Measurements from ENCODE around the gene SLC5A10.

The SLC5A10 gene

DNA sequence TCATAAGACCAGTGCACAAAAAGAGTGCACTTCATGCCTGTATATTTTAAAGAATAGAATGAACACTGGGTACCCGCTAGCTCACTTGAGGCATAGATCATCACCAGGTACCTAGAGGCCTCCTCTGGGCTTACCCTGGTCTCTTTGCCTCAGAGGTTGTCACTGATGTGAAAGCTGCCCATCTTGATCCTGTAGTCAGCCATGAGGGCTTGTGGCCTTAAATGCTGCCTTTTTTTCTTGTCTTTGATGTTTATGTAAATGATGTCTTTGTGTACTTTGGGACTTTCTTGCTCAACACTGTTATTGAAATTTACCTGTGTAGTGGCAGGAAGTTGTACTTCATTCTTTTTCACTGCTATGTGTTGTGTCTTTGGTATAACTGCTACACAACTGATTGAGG is 26.8 kb upstream of the SLC5A10 start:
- peaks cover 11 to 63% of the 10 kb centered on the region in 2 donors for H3K36me3 ChIP-seq (replicated peaks in 1 of 2; ENCODE audit: control insufficient read depth in 2 of 2, insufficient read depth in 2 of 2, low read length in 2 of 2)

DNA sequence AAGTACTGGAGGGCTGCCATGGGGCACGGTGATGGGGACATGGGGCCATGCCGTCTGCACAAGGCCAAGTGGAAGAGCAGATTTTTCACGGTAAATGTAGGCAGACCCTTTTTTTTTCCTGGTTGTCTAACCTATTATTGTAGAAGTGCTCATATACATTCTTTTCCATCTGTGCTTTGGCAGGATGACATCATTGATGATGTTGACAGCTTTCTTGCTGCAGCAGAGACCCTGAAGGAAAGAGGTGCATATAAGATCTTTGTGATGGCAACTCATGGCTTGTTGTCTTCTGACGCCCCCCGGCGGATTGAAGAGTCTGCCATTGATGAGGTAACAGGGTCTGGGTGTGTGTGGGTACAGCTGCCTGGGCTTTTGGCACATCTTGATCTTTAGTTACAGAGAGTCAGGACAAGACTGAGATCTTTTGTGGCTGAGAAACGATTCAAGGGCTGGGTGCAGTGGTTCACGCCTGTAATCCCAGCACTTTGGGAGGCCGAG is 23.3 kb upstream of the SLC5A10 start:
- no peak overlapping the region for H3K27ac ChIP-seq (replicated peaks; ENCODE audit: low read length)

More for the DNA sequence above, 26.8 kb upstream of the SLC5A10 start:
- Histone ChIP-seq H3K18ac (ENCODE audit: low read length) (no peak overlapping the region), H4K8ac (ENCODE audit: low read depth, low read length) (no peak overlapping the region), H3K23ac (ENCODE audit: low read depth, low read length, poor library complexity) (no peak overlapping the region), H3K9ac (ENCODE audit: low read depth, low read length, poor library complexity) (no peak overlapping the region), H3K14ac (ENCODE audit: low read length) (no peak overlapping the region), H3K4me1 (ENCODE audit: control insufficient read depth in 2 of 2, insufficient read depth in 1 of 2, low read depth in 1 of 2, low read length in 2 of 2) (peaks cover 0 to 6% of the 10 kb centered on the region in 2 donors), H2BK120ac (ENCODE audit: low read depth, low read length) (no peak overlapping the region), H4K91ac (ENCODE audit: low read depth, low read length, poor library complexity) (no peak overlapping the region), H3K4me2 (ENCODE audit: insufficient read depth, low read length, poor library complexity, severe bottlenecking) (no peak overlapping the region), H3K79me1 (ENCODE audit: low read depth, low read length) (no peaks in the 10 kb centered on the region), H2BK15ac (ENCODE audit: low read length) (no peak overlapping the region), H3K27ac (replicated peaks; ENCODE audit: low read length) (no peak overlapping the region), H2BK12ac (ENCODE audit: low read length) (no peak overlapping the region), H2BK5ac (ENCODE audit: low read length) (no peak overlapping the region), H3K27me3 (ENCODE audit: control insufficient read depth in 3 of 3, insufficient read depth in 3 of 3, low read depth in 1 of 3, low read length in 3 of 3) (no peaks in the 10 kb centered on the region), H2AK5ac (ENCODE audit: low read depth, low read length) (no peak overlapping the region), H3K9me3 (replicated peaks in 1 of 2; ENCODE audit: control insufficient read depth in 2 of 2, insufficient read depth in 1 of 2, low read depth in 1 of 2, low read length in 2 of 2) (peaks cover 0 to 2% of the 10 kb centered on the region in 2 donors), H2AFZ (ENCODE audit: low read length) (no peak overlapping the region), H3K4me3 (ENCODE audit: low read length in 2 of 2) (no peak overlapping the region), H3K4ac (ENCODE audit: low read length) (no peak overlapping the region)
- DNase-seq (ENCODE audit: low spot score): no peak
- no CpG with 5 or more reads among the region's 1 CpG for WGBS, 2 donors (ENCODE audit: extremely low coverage in 2 of 2, insufficient read length in 2 of 2, insufficient replicate concordance in 1 of 2)

DNA sequence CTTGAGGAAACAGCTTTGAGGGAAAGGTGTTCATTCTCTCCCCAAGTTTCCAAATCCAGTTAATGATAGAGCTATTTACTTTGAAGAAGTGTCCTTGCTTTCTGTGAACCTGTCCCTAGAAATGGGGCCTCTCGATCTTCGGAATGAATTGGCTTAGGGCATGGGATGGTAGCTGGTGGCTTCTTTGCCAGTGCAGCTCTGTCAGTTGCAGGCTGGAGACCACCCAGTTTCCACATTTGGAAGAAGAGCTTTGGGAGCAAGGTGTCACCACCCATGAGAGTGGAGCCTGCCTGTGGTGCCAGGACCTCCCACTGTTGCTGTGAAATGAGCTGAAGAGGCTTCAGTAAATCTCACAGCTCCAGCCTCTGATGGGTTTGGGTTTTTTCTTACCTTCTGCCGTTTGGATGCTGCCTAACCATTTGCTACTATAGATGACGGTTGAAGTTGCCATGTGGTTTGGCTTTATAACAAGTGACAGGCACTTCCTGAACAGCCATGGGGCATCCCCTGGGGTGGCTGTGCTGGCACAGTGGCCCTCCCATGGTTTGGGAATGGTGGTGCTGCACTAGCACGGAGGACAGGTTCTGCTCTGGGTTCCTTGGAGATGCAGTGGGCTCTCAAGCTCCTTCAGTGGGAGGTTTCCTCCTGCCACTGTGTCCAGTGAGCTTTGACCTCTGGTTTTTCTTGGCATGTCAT is 19.5 kb upstream of the SLC5A10 start:
- Histone ChIP-seq H3K4me3 (ENCODE audit: low read length in 2 of 2) (no peak overlapping the region), H3K4ac (ENCODE audit: low read length) (no peak overlapping the region), H3K14ac (ENCODE audit: low read length) (no peak overlapping the region), H3K79me1 (ENCODE audit: low read depth, low read length) (no peaks in the 10 kb centered on the region), H2BK12ac (ENCODE audit: low read length) (no peak overlapping the region), H2AFZ (ENCODE audit: low read length) (no peak overlapping the region), H3K9me3 (replicated peaks in 1 of 2; ENCODE audit: control insufficient read depth in 2 of 2, insufficient read depth in 1 of 2, low read depth in 1 of 2, low read length in 2 of 2) (no peaks in the 10 kb centered on the region), H3K27ac (replicated peaks; ENCODE audit: low read length) (no peak overlapping the region), H3K4me2 (ENCODE audit: insufficient read depth, low read length, poor library complexity, severe bottlenecking) (no peak overlapping the region), H3K4me1 (ENCODE audit: control insufficient read depth in 2 of 2, insufficient read depth in 1 of 2, low read depth in 1 of 2, low read length in 2 of 2) (no peaks in the 10 kb centered on the region), H2BK5ac (ENCODE audit: low read length) (no peak overlapping the region), H4K91ac (ENCODE audit: low read depth, low read length, poor library complexity) (no peak overlapping the region), H3K23ac (ENCODE audit: low read depth, low read length, poor library complexity) (no peak overlapping the region), H3K18ac (ENCODE audit: low read length) (no peak overlapping the region), H2AK5ac (ENCODE audit: low read depth, low read length) (no peak overlapping the region), H2BK15ac (ENCODE audit: low read length) (no peak overlapping the region), H3K36me3 (replicated peaks in 1 of 2; ENCODE audit: control insufficient read depth in 2 of 2, insufficient read depth in 2 of 2, low read length in 2 of 2) (peaks cover 16 to 47% of the 10 kb centered on the region in 2 donors), H3K9ac (ENCODE audit: low read depth, low read length, poor library complexity) (no peak overlapping the region), H3K27me3 (ENCODE audit: control insufficient read depth in 3 of 3, insufficient read depth in 3 of 3, low read depth in 1 of 3, low read length in 3 of 3) (no peaks in the 10 kb centered on the region), H2BK120ac (ENCODE audit: low read depth, low read length) (no peak overlapping the region), H4K8ac (ENCODE audit: low read depth, low read length) (no peak overlapping the region)
- no CpG with 5 or more reads among the region's 5 CpGs for WGBS, 2 donors (ENCODE audit: extremely low coverage in 2 of 2, insufficient read length in 2 of 2, insufficient replicate concordance in 1 of 2)
- DNase-seq (ENCODE audit: low spot score): no peak

More for the DNA sequence above, 23.3 kb upstream of the SLC5A10 start:
- Histone ChIP-seq H4K91ac (ENCODE audit: low read depth, low read length, poor library complexity) (no peak overlapping the region), H2BK12ac (ENCODE audit: low read length) (no peak overlapping the region), H3K79me1 (ENCODE audit: low read depth, low read length) (no peaks in the 10 kb centered on the region), H3K23ac (ENCODE audit: low read depth, low read length, poor library complexity) (no peak overlapping the region), H3K14ac (ENCODE audit: low read length) (no peak overlapping the region), H2BK5ac (ENCODE audit: low read length) (no peak overlapping the region), H3K9ac (ENCODE audit: low read depth, low read length, poor library complexity) (no peak overlapping the region), H3K27me3 (ENCODE audit: control insufficient read depth in 3 of 3, insufficient read depth in 3 of 3, low read depth in 1 of 3, low read length in 3 of 3) (no peaks in the 10 kb centered on the region), H2BK120ac (ENCODE audit: low read depth, low read length) (no peak overlapping the region), H2BK15ac (ENCODE audit: low read length) (no peak overlapping the region), H2AK5ac (ENCODE audit: low read depth, low read length) (no peak overlapping the region), H3K4me2 (ENCODE audit: insufficient read depth, low read length, poor library complexity, severe bottlenecking) (no peak overlapping the region), H3K4ac (ENCODE audit: low read length) (no peak overlapping the region), H3K18ac (ENCODE audit: low read length) (no peak overlapping the region), H3K36me3 (replicated peaks in 1 of 2; ENCODE audit: control insufficient read depth in 2 of 2, insufficient read depth in 2 of 2, low read length in 2 of 2) (peaks cover 19 to 78% of the 10 kb centered on the region in 2 donors), H3K9me3 (replicated peaks in 1 of 2; ENCODE audit: control insufficient read depth in 2 of 2, insufficient read depth in 1 of 2, low read depth in 1 of 2, low read length in 2 of 2) (peaks cover 0 to 2% of the 10 kb centered on the region in 2 donors), H2AFZ (ENCODE audit: low read length) (no peak overlapping the region), H4K8ac (ENCODE audit: low read depth, low read length) (no peak overlapping the region), H3K4me3 (ENCODE audit: low read length in 2 of 2) (no peak overlapping the region), H3K4me1 (ENCODE audit: control insufficient read depth in 2 of 2, insufficient read depth in 1 of 2, low read depth in 1 of 2, low read length in 2 of 2) (no peaks in the 10 kb centered on the region)
- DNase-seq (ENCODE audit: low spot score): no peak
- WGBS, 2 donors (ENCODE audit: extremely low coverage in 2 of 2, insufficient read length in 2 of 2, insufficient replicate concordance in 1 of 2): no CpG with 5 or more reads among the region's 9 CpGs

DNA sequence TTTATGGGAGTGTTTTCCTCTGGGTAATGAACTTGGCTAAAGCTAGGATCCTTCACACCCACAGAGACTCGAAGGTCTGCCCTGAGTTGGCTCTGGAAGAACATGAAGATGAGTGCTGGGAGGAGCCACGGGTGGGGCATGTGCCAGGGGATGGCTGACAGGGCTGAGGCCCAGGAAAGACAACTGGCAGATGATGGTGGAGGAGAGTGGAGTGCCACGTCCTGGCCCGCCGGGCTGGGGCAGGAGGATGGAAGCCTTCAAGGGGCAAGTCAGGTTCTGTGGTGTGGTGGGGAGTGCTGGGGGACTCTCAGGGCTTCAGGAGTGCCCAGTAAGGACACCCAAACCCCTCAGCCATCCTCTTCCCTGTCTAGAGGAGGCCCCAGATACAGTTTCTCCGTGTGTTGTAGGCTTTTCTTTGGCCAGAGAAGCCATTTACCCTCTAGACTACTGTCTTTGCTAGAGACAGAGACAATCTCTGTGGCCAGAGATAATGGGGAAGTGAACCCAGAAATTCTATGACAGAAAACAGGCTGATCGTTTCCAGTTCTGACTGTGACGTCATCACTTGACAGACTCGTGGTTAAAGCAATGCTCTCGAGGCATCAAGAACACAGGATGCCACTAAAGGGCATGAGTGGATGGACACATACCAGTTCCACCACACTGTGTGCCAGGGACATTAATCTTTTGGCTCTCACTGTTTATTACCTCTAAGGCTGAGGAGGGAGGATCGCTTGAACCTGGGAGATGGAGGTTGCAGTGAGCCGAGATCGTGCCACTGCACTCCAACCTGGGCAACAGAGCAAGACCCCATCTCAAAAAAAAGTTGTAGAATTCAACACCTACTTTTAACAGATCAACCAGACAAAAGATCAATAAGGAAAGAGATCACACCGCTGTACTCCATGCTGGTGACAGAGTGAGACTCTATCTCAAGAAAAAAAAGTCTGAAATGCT is 18.6 kb upstream of the SLC5A10 start:
- Histone ChIP-seq H2BK15ac (ENCODE audit: low read length) (no peak overlapping the region), H4K91ac (ENCODE audit: low read depth, low read length, poor library complexity) (no peak overlapping the region), H2AFZ (ENCODE audit: low read length) (no peak overlapping the region), H2AK5ac (ENCODE audit: low read depth, low read length) (no peak overlapping the region), H3K27ac (replicated peaks; ENCODE audit: low read length) (no peak overlapping the region), H3K23ac (ENCODE audit: low read depth, low read length, poor library complexity) (no peak overlapping the region), H4K8ac (ENCODE audit: low read depth, low read length) (no peak overlapping the region), H2BK120ac (ENCODE audit: low read depth, low read length) (no peak overlapping the region), H2BK12ac (ENCODE audit: low read length) (no peak overlapping the region), H3K36me3 (replicated peaks in 1 of 2; ENCODE audit: control insufficient read depth in 2 of 2, insufficient read depth in 2 of 2, low read length in 2 of 2) (peaks cover 15 to 39% of the 10 kb centered on the region in 2 donors), H2BK5ac (ENCODE audit: low read length) (no peak overlapping the region), H3K9me3 (replicated peaks in 1 of 2; ENCODE audit: control insufficient read depth in 2 of 2, insufficient read depth in 1 of 2, low read depth in 1 of 2, low read length in 2 of 2) (no peaks in the 10 kb centered on the region), H3K4me2 (ENCODE audit: insufficient read depth, low read length, poor library complexity, severe bottlenecking) (no peak overlapping the region), H3K4me3 (ENCODE audit: low read length in 2 of 2) (no peak overlapping the region), H3K27me3 (ENCODE audit: control insufficient read depth in 3 of 3, insufficient read depth in 3 of 3, low read depth in 1 of 3, low read length in 3 of 3) (no peaks in the 10 kb centered on the region), H3K9ac (ENCODE audit: low read depth, low read length, poor library complexity) (no peak overlapping the region), H3K18ac (ENCODE audit: low read length) (no peak overlapping the region), H3K14ac (ENCODE audit: low read length) (no peak overlapping the region), H3K4ac (ENCODE audit: low read length) (no peak overlapping the region), H3K79me1 (ENCODE audit: low read depth, low read length) (no peaks in the 10 kb centered on the region), H3K4me1 (ENCODE audit: control insufficient read depth in 2 of 2, insufficient read depth in 1 of 2, low read depth in 1 of 2, low read length in 2 of 2) (no peaks in the 10 kb centered on the region)
- WGBS, 2 donors (ENCODE audit: extremely low coverage in 2 of 2, insufficient read length in 2 of 2, insufficient replicate concordance in 1 of 2): no CpG with 5 or more reads among the region's 14 CpGs
- no peak for DNase-seq (ENCODE audit: low spot score)

Measured in neuronal stem cell (in vitro differentiated cells).